HG03139 (cell line): ENCODE measurements around the gene XG.
"Not testable (repeated sequence)": the region's sequence is repeated elsewhere in the genome, so short reads cannot be mapped to it uniquely, and the experiment has no call there.

ENCODE experiments used
- ATAC-seq: cut with Tn5 transposase; IDR thresholded peaks from one replicate; pipeline ENCODE4 v1.9.1; 2021; ENCODE audit not compliant: unreplicated experiment

XG gene

GRCh38 chrX:2733286-2733685 lies 18.6 kb upstream of the XG start:
- no peak for ATAC-seq

GRCh38 chrX:2735270-2735669 lies 16.6 kb upstream of the XG start:
- no peak for ATAC-seq

- no peak for ATAC-seq
Observed at GRCh38 chrX:2740672-2741071, 11.2 kb upstream of the XG start.

- ATAC-seq = no peak
Observed at GRCh38 chrX:2741386-2741785, 10.5 kb upstream of the XG start.

GRCh38 chrX:2746250-2746649 lies 5.6 kb upstream of the XG start:
- ATAC-seq = not testable (repeated sequence)

GRCh38 chrX:2748171-2748814 lies 3.5 kb upstream of the XG start:
- ATAC-seq = no peak

GRCh38 chrX:2748815-2749188 lies 3.0 kb upstream of the XG start:
- ATAC-seq = no peak

- ATAC-seq = no peak
Observed at GRCh38 chrX:2751291-2751690, 549 bp upstream of the XG start.

GRCh38 chrX:2752441-2752840 lies 601 bp downstream of the XG start:
- not testable (repeated sequence) for ATAC-seq

GRCh38 chrX:2755163-2755715 lies 3.4 kb downstream of the XG start:
- ATAC-seq = not testable (repeated sequence)

- no peak for ATAC-seq
Observed at GRCh38 chrX:2756548-2756947, 4.7 kb downstream of the XG start.

GRCh38 chrX:2761246-2761645 lies 9.4 kb downstream of the XG start:
- no peak for ATAC-seq

- not testable (repeated sequence) for ATAC-seq
Observed at GRCh38 chrX:2762671-2763070, 10.8 kb downstream of the XG start.

- ATAC-seq = not testable (repeated sequence)
Observed at GRCh38 chrX:2764766-2765548, 13.1 kb downstream of the XG start.

- no peak for ATAC-seq
Observed at GRCh38 chrX:2765549-2765830, 13.7 kb downstream of the XG start.

- ATAC-seq = no peak
Observed at GRCh38 chrX:2766906-2767305, 15.1 kb downstream of the XG start.

- ATAC-seq = no peak
Observed at GRCh38 chrX:2767631-2768455, 16.0 kb downstream of the XG start.

- ATAC-seq = no peak
Observed at GRCh38 chrX:2769615-2770014, 17.8 kb downstream of the XG start.

GRCh38 chrX:2773166-2774055 lies 21.6 kb downstream of the XG start:
- ATAC-seq = not testable (repeated sequence)

- ATAC-seq = no peak
Observed at GRCh38 chrX:2774057-2774456, 22.2 kb downstream of the XG start.

GRCh38 chrX:2774776-2775175 lies 22.9 kb downstream of the XG start:
- ATAC-seq = no peak
